GM19043 (cell line): Measurements from ENCODE around the gene MSMB.

ENCODE experiments used
- ATAC-seq: cut with Tn5 transposase; IDR thresholded peaks from one replicate; pipeline ENCODE4 v1.9.1; 2021; ENCODE audit warnings: low read depth; ENCODE audit not compliant: unreplicated experiment

Gene MSMB

GRCh38 chr10:46035923-46036849 is 9.9 kb downstream of the MSMB start:
- no peak for ATAC-seq

GRCh38 chr10:46033602-46034011 is 12.5 kb downstream of the MSMB start:
- no peak for ATAC-seq

GRCh38 chr10:46031648-46032532 is 14.2 kb downstream of the MSMB start:
- ATAC-seq = no peak

GRCh38 chr10:46030091-46030937 is 15.8 kb downstream of the MSMB start, which contains the start of gene NCOA4:
NCOA4 (minus strand) TSS chr10:46030623; CDS start chr10:46016680, 13,943 bp downstream.
- ATAC-seq = peak; percentile 97

- ATAC-seq = no peak
These were observed 16.5 kb downstream of the MSMB start for GRCh38 chr10:46029461-46030030.

GRCh38 chr10:46028584-46029460 is 17.2 kb downstream of the MSMB start:
- ATAC-seq = peak; percentile 38

- no peak for ATAC-seq
These were observed 20.0 kb downstream of the MSMB start for GRCh38 chr10:46026106-46026505.

- no peak for ATAC-seq
These were observed 20.7 kb downstream of the MSMB start for GRCh38 chr10:46025406-46025805.

GRCh38 chr10:46024948-46025347 is 21.1 kb downstream of the MSMB start:
- ATAC-seq = no peak

GRCh38 chr10:46022978-46023702 is 22.9 kb downstream of the MSMB start:
- ATAC-seq = peak; percentile 93

GRCh38 chr10:46020344-46020657 is 25.8 kb downstream of the MSMB start:
- no peak for ATAC-seq

- no peak for ATAC-seq
These were observed 26.3 kb downstream of the MSMB start for GRCh38 chr10:46019569-46020343.

- ATAC-seq = no peak
These were observed 26.9 kb downstream of the MSMB start for GRCh38 chr10:46019177-46019528.

GRCh38 chr10:46018453-46019176 is 27.5 kb downstream of the MSMB start:
- ATAC-seq = no peak

GRCh38 chr10:46017733-46018132 is 28.3 kb downstream of the MSMB start:
- ATAC-seq = no peak

- no peak for ATAC-seq
These were observed 29.3 kb downstream of the MSMB start for GRCh38 chr10:46016811-46017210.

GRCh38 chr10:46016190-46016589 is 29.9 kb downstream of the MSMB start:
- no peak for ATAC-seq
